NOMO-1 treated with DMSO at 0.1 percent for 48 hours (cell line): Measurements from ENCODE around the gene CST9.
A peak's percentile ranks its signal among the peaks of the same experiment; 100 is the strongest.
"Not testable (repeated sequence)": the region's sequence is repeated elsewhere in the genome, so short reads cannot be mapped to it uniquely, and the experiment has no call there.

Source experiments
- DNase-seq: peaks from one replicate; lab custom pipeline; 2025; ENCODE audit not compliant: unreplicated experiment; lab: John Stamatoyannopoulos, UW

CST9 gene

GRCh38 chr20:23588434-23589403 is 17.0 kb downstream of the CST9 start:
- peak; percentile 41 for DNase-seq

GRCh38 chr20:23587631-23588030 is 18.1 kb downstream of the CST9 start:
- no peak for DNase-seq

- DNase-seq = no peak
Observed at GRCh38 chr20:23586735-23587525, 18.8 kb downstream of the CST9 start.

GRCh38 chr20:23585808-23586734 is 19.6 kb downstream of the CST9 start:
- DNase-seq = no peak

GRCh38 chr20:23585449-23585807 is 20.3 kb downstream of the CST9 start:
- no peak for DNase-seq

- no peak for DNase-seq
Observed at GRCh38 chr20:23584434-23585199, 21.1 kb downstream of the CST9 start.

GRCh38 chr20:23583526-23583925 is 22.2 kb downstream of the CST9 start:
- DNase-seq = no peak

- no peak for DNase-seq
Observed at GRCh38 chr20:23582293-23582692, 23.4 kb downstream of the CST9 start.

- DNase-seq = not testable (repeated sequence)
Observed at GRCh38 chr20:23581833-23582232, 23.9 kb downstream of the CST9 start.

GRCh38 chr20:23574977-23575376 is 30.7 kb downstream of the CST9 start:
- no peak for DNase-seq

GRCh38 chr20:23570178-23570760 is 35.4 kb downstream of the CST9 start:
- DNase-seq = no peak

GRCh38 chr20:23569570-23569969 is 36.1 kb downstream of the CST9 start:
- DNase-seq = no peak

- no peak for DNase-seq
Observed at GRCh38 chr20:23568971-23569330, 36.8 kb downstream of the CST9 start.

- no peak for DNase-seq
Observed at GRCh38 chr20:23568320-23568970, 37.3 kb downstream of the CST9 start, which contains the start of gene CST9L. Gene CST9L (minus strand): TSS chr20:23568484. CDS start chr20:23568450, 34 bp downstream.

- no peak for DNase-seq
Observed at GRCh38 chr20:23566199-23566932, 39.4 kb downstream of the CST9 start.

- DNase-seq = no peak
Observed at GRCh38 chr20:23565503-23566045, 40.1 kb downstream of the CST9 start.

- no peak for DNase-seq
Observed at GRCh38 chr20:23564927-23565326, 40.8 kb downstream of the CST9 start.

GRCh38 chr20:23562721-23563342 is 42.9 kb downstream of the CST9 start:
- no peak for DNase-seq
